Measurements from ENCODE around the gene USF2. TPM values are rescaled to one million over a fixed set of nuclear protein-coding genes. Genes with fewer than 3 reads are reported as not detected.
A peak's percentile ranks its signal among the peaks of the same experiment; 100 is the strongest.

Gene USF2
- total RNA-seq, 1 experiment from 2014 or later: 121 TPM

DNA sequence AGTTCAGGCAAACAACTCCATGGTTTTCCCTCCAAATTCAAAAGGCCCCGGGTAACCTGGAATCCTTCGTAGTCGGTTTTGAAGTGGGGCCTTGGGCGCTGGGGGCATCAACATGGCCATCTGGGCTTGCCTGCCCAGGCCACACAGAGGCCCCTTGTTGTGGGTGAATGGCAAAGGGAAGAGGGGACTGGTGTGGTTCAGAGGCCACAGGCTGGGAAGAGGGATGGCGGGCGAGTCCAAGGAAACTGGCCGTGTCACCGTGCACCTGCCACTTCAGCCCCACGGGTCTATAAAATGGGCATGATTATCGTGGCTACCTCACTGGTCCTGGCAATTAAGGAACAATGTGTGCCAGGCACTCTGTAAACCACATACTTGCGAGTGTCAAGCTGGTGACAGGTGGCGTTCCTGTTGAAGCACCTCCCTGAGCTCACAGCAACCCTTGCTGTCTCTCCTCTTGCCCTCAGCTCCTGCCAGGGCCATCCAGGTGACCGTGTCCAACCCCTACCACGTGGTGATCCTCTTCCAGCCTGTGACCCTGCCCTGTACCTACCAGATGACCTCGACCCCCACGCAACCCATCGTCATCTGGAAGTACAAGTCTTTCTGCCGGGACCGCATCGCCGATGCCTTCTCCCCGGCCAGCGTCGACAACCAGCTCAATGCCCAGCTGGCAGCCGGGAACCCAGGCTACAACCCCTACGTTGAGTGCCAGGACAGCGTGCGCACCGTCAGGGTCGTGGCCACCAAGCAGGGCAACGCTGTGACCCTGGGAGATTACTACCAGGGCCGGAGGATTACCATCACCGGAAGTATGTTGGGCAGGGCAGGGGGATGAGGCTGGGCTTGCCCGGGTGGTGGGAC lies 18.7 kb upstream of the USF2 start:
- DNase-seq (ENCODE audit: low read depth, low spot score) (no peak), ATAC-seq (no peak)
- ChIA-PET POLR2A (no interaction called here), CTCF (no interaction called here)
- H3K36me3 ChIP-seq (ENCODE audit: control insufficient read depth, insufficient read depth, low read length): no peaks in the 10 kb centered on the region; the same call in 1 of the 2 replicates
- peaks cover 4% of the 10 kb centered on the region; the same call in 1 of the 2 replicates for H3K4me1 ChIP-seq (ENCODE audit: control insufficient read depth, insufficient read depth, low read length)
- peak overlapping the region; percentile 85 for H3K27ac ChIP-seq (ENCODE audit: low read length)
- in situ Hi-C loops (cut with HindIII; ENCODE audit: low pct_unique_long_range_greater_than_20kb, low sequenced_read_pairs) (no loop called here), intact Hi-C loops (cut with micrococcal nuclease; ENCODE audit: unreplicated experiment) (no loop called here)
- BruUV-seq (replicated peaks): no TSS peak
- peak overlapping the region; percentile 73 to 78 for H3K4me3 ChIP-seq (ENCODE audit: low read depth in 2 of 2, low read length in 2 of 2)
- no peak for TF ChIP-seq CTCF (IDR thresholded peaks at IDR 0.05)
- TF ChIP-seq SIN3A (IDR thresholded peaks at IDR 0.05; ENCODE audit: borderline replicate concordance, insufficient read depth, low read depth, low read length): no peak
- no peak for TF ChIP-seq TCF7L2 (IDR thresholded peaks at IDR 0.05; ENCODE audit: low read depth, low read length)
- H3K9me3 ChIP-seq (ENCODE audit: control insufficient read depth, insufficient read depth, low read depth, low read length): no peaks in the 10 kb centered on the region
- H3K27me3 ChIP-seq (ENCODE audit: control insufficient read depth, insufficient read depth, low read length): peaks cover 7% of the 10 kb centered on the region; the same call in 1 of the 2 replicates

DNA sequence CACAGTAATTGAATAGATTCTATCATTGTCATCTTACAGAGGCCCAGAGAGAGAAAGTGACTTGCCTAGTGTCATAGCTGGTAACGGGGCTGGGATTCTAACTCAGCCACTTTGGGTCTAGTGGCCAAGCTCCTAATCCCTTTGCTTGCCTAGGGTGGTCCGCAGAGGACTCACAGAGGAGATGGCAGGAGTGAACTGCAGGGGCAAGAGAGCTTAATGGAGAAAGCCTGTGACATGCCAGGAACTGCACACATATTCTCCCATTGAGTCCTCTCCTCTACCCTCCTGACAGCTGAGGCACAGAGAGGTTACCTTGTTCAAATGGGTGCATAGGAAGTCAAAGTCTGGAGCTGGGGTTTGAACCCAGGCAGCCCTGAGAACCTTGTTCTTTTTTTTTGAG lies 17.3 kb upstream of the USF2 start:
- Histone ChIP-seq H3K4me1 (ENCODE audit: control insufficient read depth, insufficient read depth, low read length) (peaks cover 4% of the 10 kb centered on the region; the same call in 1 of the 2 replicates), H3K9me3 (ENCODE audit: control insufficient read depth, insufficient read depth, low read depth, low read length) (no peaks in the 10 kb centered on the region), H3K27ac (ENCODE audit: low read length) (no peak overlapping the region), H3K4me3 (ENCODE audit: low read depth in 2 of 2, low read length in 2 of 2) (no peak overlapping the region), H3K27me3 (ENCODE audit: control insufficient read depth, insufficient read depth, low read length) (peaks cover 6% of the 10 kb centered on the region; the same call in 1 of the 2 replicates), H3K36me3 (ENCODE audit: control insufficient read depth, insufficient read depth, low read length) (no peaks in the 10 kb centered on the region; the same call in 1 of the 2 replicates)
- intact Hi-C loops (cut with micrococcal nuclease; ENCODE audit: unreplicated experiment) (no loop called here), in situ Hi-C loops (cut with HindIII; ENCODE audit: low pct_unique_long_range_greater_than_20kb, low sequenced_read_pairs) (no loop called here)
- no peak for ATAC-seq
- ChIA-PET CTCF (no interaction called here), POLR2A (interaction anchor here (0.5 kb wide), 1 partner anchor 315 kb away, joined by 3 read pairs; no protein-coding TSS in a partner anchor)
- TF ChIP-seq REST (IDR thresholded peaks at IDR 0.05; ENCODE audit: insufficient read depth in 1 of 2, low read depth in 2 of 2, low read length in 1 of 2) (no peak), CTCF (IDR thresholded peaks at IDR 0.05) (no peak), SIN3A (IDR thresholded peaks at IDR 0.05; ENCODE audit: borderline replicate concordance, insufficient read depth, low read depth, low read length) (no peak), TCF7L2 (IDR thresholded peaks at IDR 0.05; ENCODE audit: low read depth, low read length) (no peak), POLR2AphosphoS5 (IDR thresholded peaks at IDR 0.05; ENCODE audit: low read depth, low read length) (no peak)
- no peak for DNase-seq (ENCODE audit: low read depth, low spot score)
- no TSS peak for BruUV-seq (replicated peaks)

Measured in Panc1 (cell line).